KG1 (cell line): ENCODE results near the gene EN1.

ENCODE experiments used
- DNase-seq: peaks from one replicate; lab custom pipeline; 2025; lab: John Stamatoyannopoulos, UW

The EN1 gene

GRCh38 chr2:118817469-118817868 lies 30.0 kb downstream of the EN1 start:
- no peak for DNase-seq

DNA sequence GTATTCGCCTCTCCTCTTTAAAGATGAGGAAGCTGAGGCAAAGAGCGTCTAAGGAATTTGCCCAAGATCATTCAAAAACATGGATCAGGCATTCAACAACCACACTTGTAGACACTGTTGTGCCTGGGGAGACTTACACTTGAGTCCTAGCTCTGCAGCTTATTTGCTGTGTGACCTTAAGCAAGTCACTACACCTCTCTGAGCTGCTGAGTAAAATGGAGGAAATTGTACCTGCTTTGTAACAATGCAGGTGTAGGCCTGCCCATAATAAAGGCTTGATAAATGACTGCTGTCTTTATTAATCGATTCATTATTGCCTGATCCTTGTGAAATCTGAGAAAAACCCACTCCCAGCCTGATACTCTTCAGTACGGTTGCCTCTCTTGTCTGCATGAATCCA lies 30.8 kb downstream of the EN1 start:
- DNase-seq, result no peak

- no peak for DNase-seq
Observed at GRCh38 chr2:118815731-118816130, 31.7 kb downstream of the EN1 start.

GRCh38 chr2:118815314-118815713 lies 32.1 kb downstream of the EN1 start:
- DNase-seq, result no peak

GRCh38 chr2:118814368-118814767 lies 33.1 kb downstream of the EN1 start:
- DNase-seq, result no peak

DNA sequence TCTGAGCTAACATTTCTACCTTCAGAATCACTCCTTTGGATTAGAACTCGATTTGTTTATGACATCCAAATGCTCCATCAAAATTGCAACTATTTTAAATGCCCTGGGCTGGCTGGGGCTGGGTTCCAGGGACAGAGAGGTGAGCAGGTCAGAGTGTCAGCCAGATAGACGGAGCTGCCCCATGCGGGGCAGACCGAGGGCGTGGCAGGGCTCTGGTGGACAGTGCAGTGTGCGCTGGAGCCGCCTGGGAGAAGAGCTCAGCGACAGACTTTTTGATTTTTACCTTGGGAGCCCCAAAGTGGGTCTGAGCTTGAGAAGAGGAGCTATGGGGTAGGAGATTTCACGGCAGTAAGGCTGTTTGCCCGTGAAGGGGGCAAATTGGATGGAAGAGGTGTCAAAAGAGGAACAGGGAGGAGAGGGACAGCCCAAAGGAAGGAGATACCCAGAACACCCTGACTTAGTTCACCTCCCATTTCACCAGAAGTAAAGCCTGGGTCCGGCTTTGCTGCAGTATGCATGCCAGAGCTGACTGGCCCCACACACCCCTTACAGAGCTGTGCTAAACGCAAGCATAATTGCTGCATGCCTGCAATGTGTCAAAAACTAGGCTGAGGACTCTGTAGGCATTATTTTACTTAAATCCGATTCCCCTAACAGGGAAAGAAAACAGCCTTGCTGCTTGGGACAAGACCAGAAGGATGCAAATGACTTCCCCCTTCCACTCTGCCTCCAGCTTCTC lies 33.7 kb downstream of the EN1 start:
- no peak for DNase-seq

- no peak for DNase-seq
Observed at GRCh38 chr2:118813111-118813510, 34.3 kb downstream of the EN1 start.

GRCh38 chr2:118812552-118812951 lies 34.9 kb downstream of the EN1 start:
- no peak for DNase-seq

DNA sequence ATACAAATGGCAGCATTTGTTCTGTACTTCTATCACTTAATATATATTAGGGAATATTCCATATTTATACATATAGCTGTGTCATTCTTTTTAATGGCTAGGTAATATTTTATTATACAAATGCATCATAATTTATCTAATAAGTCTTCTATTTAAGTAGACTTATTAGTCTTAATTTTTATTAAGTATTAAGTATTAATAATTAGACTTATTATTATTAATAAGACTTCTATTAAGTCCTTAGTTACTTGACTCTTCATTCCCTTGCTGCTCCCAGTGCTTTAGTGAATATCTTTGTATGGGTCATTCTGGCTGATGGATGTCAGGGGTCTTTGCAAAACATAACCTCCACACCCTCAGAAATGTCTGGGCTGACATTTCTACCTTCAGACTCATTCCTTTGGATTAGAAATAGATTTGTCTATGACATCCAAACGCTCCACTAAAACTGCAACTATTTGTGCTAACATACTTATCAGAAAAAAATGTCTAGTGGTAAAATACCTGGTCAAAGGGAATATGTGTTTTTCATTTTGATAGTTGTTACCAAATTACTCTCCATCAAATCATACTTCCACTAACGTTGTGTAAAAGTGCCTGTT lies 35.8 kb downstream of the EN1 start:
- DNase-seq, result no peak

DNA sequence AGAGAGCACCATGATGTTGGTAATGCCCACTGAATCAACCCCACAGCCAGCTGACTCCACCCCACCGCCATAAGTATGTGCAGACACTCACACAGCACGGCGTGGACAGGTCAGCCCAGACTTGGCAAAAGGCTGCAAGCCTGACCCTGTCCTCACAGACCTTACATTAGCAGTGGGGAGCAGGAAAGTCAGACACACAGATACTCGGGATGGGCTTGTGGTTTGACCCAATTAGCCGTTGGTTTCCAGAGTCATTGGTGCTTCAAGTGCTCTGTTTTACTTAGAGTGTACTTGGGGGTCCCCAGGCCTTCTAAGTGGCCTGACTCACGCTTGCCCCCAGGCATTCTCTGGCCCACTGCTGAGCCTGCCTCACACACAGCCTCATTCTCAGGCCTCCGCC lies 36.7 kb downstream of the EN1 start:
- DNase-seq, result no peak

GRCh38 chr2:118808429-118808809 lies 39.0 kb downstream of the EN1 start:
- DNase-seq, result no peak

- DNase-seq, result no peak
Observed at GRCh38 chr2:118807668-118808428, 39.6 kb downstream of the EN1 start.

GRCh38 chr2:118806797-118807667 lies 40.4 kb downstream of the EN1 start:
- no peak for DNase-seq

DNA sequence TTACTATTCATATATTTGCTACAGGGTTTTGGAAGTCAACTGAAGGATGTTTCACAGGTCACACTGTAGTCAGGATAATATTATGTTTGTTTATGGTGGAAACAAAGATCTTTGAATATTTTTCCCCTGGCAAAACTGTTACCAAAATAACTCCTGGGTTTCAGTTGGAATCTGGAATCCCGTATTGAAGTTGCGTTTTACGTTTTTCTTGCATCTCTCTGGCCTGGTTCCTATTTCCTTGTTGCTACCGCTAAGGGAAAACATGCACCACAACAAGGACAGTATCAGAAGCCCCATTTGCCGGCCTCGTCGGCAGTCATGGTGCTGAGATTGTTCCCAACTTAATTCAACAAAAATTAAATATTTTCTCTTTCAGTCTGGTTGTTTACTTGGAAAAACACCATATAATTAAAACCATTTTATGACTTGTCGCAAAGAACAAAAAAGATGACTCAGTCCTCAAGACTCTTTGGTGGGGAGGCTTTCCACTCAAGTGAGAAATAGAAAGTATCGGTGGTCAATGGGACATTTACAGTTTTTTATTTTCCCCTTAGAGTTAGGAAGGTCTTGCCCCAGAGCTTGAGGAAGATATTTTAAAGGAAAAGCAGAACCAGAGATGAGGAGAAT lies 42.3 kb downstream of the EN1 start:
- no peak for DNase-seq

GRCh38 chr2:118803012-118803411 lies 44.4 kb downstream of the EN1 start:
- no peak for DNase-seq

DNA sequence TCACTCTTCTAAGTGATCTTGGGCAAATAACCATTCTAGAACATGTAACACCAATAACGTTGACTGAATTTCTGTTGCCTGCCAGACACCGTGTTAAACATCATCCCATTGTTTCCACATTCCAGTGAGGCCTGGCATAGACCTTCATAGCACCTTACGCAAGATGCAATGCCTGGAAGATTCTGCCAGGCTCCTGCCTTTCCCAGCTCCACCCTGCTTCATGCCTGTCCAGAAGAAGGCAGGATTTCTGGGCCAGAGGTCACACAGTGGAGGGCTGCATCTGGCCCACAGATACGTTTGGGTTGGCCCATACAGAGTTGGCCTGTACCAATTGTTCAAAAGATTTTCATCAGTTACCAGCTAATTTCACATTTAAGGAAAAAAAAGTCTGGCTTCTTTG lies 46.3 kb downstream of the EN1 start:
- no peak for DNase-seq

DNA sequence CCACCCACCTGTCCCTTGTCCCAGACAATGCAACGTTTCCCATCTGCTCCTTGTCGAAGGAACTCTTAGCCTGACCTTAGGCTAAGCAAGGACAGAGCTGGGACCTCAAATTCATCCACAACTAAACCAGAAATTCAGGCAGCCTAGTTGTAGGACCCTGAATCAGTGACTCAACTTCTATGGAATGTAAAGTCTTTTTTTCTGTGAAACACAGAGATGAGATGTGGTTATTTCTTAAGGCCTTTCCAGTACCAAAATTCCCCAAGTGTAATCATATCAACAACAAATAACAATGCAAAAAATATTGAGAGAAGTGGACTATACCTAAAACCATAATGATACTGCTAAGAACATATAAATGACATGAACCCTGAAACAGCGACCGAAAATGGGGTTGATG lies 46.7 kb downstream of the EN1 start:
- no peak for DNase-seq

DNA sequence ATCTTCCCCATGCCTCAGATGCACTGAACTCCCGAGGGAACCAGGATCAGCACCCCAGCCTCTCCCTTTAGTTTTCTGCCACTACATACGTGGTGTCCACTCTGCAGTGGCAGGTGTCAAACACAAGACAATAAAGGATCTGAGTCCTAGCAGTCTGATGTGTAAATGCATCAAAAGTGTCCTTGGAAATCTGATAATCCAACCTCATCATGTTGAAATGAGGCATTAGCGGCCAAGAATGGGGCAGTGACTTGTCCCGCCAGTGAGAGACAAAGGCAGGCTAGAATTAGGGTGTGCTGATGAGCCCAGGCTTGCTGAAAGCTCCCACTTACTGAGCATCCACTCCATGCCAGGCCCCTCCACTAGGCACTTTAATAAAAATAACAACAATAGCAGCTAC lies 52.9 kb downstream of the EN1 start:
- DNase-seq, result no peak
